GM18526 (cell line): ENCODE results near the gene GPATCH3.

Experiments used
- POLR2A ChIP-seq: IDR thresholded peaks from 3 replicates; pipeline ENCODE4 v1.6.1; 2011; ENCODE audit not compliant: insufficient read length; ENCODE audit errors: extremely low read depth

The GPATCH3 gene

GRCh38 chr1:26921126-26921539 lies 20.9 kb upstream of the GPATCH3 start:
- no peak for TF ChIP-seq POLR2A

DNA sequence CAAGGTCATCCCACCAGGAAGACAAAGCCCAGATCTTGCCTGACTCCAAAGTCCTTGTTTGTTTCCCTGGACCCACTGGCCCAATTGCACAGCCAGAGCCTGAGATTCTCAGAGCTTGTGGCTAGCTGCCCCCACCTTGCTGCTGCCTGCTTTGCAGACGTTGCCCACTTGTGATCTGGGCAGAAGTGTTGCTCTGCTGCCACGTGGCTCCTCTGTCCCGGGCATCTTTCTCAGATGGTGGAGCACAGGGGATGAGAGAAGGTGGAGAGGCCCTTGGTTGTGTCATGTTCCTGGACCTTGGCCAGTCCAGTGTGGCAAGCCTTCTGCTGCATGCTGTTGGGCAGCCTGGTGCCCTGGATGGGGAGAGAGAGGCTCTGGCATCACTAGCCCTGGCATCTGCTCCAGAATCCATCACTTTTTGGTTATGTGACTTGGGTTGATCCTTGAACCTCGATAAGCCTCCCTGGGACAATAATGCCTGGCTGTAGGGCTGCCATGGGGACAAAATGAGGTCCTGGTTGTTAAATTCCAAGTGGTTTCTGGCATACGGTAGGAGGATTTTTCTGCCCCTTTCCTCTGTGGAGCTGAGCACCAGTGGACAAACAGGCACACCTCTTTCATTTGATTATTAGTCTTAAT lies 15.1 kb upstream of the GPATCH3 start:
- TF ChIP-seq POLR2A: no peak

DNA sequence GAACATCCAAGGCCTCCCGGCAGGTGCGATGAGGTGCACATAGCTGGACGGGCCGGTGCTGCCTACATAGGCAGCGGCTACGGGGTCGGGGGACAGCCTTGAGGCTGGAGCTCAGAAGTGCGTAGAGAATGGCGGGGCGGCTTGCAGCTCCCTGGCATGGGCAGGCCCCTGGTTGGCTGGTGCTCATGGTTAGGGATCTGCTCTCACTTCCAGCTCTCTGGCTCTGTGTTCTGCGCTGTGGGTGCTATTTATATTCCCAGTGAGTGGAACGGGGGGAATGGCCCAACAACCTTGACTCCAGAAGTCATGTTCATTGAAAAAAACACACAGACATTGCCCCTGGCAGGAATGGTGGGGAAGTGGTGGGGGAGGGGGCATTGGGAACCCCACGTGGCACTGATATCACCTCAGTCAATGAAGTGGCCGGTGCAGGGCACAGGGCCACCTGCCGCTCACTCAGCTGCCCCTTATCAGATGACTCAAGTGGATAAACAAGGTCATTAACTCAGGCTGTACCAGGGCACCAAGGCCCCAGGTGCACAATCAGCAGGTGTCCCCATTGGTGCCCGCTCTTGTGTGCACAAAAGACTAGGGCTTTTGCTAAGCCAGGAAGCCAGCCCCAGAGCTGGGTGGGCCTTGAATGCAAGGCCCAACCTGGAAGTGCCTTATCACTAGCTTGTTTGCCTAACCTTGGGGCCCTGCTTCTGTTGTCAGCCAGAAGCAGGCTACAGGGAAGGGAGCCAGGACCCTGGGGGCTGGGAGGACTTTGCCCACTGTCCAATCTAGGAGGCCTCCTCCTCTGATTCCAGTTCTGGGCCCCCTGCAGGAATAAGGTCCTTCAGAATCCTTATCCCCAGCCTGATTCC lies 13.7 kb upstream of the GPATCH3 start, which contains the start of gene NR0B2:
TSS of gene NR0B2 (minus strand) at position 222 of the 866 bp plus-strand sequence. CDS start at position 187, 35 bp downstream.
- TF ChIP-seq POLR2A: no peak

GRCh38 chr1:26913389-26913753 lies 13.1 kb upstream of the GPATCH3 start:
- no peak for TF ChIP-seq POLR2A

DNA sequence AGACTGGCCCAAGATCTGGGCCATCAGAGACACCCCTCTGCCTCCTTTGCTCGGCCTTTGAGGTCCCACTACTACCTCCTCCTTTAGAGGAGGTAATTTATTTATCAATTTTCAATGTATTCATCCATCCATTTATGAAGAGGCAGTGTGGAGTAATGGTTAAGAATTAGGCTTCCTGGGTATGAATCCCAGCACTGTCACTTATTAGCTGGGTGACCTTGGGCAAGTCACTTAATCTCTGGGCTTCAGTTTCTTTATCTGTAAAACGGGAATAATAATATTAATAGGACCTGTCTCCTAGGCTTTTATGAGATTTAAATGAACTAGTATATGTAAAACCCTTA lies 11.9 kb upstream of the GPATCH3 start:
- TF ChIP-seq POLR2A: no peak

- no peak for TF ChIP-seq POLR2A
Measured at GRCh38 chr1:26911399-26912146, 11.3 kb upstream of the GPATCH3 start.

DNA sequence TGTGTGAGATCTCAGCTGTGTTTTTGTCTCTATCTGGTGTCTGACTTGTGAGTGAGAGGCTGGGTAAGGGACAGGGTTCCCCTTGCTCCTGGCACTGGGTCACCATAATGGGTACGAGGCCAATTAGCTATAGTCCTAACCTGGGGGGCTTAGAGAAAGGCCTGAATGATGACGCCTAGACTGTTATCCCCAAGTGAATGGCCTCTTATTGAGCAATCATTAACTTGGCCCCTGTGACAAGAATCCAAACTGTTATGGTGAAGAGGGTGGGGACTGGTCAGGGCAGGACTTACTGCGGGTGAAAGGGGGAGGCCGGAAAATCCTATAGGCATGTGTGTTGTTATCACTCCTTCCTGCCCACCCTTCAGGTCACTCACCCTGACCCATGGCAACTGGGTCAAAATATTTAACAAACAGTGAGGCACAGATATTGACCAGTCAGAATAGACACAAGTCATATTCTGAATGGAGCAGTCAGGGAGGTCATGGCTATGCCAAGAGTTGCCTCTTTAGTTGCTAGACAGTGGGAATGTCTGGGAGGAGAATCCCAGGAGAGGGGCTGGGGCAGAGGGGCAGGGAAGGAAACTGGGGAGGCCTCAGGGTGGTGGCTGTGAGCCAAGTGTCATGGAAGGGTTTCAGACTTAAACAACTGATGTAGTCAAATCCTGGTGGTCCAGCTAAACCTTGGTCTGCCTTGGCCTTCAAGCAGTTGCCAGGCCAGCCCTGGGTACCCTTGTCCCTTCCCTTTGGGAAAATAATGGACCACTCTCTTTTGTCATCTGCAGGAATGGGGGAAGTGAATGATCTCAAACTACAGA lies 10.3 kb upstream of the GPATCH3 start:
- TF ChIP-seq POLR2A: no peak

DNA sequence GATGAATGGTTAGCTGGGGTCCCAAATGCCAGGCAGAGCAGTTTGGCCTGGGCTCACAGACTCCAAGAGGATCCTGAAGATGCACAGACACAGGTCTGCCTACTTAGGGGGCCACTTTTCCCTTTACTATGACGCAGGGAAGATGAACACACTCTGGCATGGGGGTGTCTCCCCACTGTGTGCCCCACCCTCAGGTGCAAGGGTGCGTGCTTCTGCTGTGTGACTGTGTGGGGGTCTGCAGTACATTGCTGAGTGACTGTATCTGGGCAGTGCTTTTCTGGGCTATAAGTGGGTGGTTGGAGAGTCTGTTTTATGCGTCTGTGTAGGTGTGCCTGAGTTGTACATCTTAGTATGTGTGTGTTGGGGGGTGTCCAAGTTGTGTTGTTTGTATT lies 9.7 kb upstream of the GPATCH3 start:
- TF ChIP-seq POLR2A: no peak

DNA sequence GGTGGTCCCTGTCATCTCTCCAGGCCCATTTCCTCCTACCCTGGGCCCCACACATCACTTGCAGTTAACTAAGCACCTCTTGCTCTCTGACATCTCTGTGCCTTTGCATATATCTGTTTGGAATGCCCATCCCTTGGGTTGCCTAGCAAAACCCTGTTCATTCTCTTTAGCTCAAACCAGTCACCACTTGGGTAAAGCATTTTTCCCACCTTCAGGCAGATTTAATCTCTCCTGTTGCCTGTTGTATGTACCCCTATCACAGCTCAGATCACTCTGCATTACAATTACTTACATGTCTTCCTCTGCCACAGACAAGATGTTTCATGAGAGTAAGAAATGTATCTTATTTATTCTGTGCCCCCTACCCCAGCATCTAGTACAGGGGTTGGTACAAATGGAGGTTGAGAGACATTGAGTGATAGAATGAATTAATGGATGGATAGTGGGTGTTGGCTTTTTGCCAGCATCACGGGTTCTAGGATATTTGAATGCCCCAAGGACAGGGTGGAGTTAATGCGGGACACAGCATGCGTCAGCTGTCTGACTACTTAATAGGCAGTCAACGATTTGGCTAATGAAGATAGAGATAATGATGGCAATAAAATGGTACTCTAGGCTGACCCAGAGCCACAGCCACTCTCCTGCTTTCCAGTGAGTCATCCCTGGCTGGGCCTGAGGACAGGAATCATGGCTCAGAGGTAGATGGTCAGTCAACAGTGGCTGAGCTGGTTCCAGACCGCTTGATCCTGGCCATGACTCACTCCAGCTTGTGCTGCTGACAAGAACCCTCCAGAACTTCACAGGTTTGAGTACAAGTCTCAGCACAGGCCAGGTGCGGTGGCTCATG lies 7.0 kb upstream of the GPATCH3 start:
- no peak for TF ChIP-seq POLR2A

DNA sequence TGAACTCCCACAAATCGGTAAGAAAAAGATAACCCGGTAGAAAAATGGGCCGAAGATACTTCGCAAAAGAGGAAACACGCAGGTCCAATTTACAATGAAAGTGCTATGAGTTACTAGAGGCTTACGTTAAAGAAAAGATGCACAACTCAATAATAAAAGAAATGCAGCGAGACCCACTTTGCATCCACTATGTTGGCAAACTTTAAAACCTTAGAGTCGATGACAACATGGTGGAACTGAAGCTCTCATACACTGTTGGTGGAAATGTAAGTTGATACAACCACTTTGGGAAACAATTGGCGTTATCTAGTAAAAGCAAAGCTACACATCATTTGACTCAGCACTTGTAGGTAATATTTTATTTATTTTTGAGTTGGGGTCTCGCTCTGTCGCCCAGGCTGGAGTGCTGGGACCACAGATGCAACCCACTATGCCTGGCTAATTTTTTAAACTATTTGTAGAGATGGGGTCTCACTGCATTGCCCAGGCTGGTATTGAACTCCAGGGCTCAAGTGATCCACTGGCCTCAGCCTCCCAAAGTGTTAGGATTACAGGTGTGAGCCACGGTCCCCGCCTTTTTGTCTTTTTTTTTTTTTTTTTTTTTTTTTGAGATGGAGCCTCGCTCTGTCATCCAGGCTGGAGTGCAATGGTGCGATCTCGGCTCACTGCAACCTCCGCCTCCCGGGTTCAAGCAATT lies 696 bp upstream of the GPATCH3 start:
- no peak for TF ChIP-seq POLR2A

DNA sequence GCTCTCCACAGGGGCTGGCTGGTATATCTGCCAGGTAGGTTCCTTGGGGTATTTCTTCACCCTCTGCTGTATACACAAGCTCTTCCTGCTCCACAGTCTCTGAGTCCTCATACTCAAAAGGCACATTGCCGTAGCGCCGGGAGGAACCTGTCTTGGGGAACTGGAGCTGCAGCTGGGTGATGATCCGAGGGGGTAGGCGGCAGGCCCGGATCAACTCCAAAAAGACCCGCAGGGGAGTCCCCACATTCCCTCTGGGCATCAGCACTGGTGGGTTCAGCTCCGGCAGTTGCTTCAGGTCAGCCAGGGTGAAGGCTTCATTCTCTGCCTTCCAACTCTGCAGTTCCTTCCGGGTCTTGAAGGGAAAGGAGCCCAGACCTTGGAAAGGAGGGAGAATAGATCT lies 2.9 kb downstream of the GPATCH3 start:
- no peak for TF ChIP-seq POLR2A

GRCh38 chr1:26894263-26894662 lies 6.0 kb downstream of the GPATCH3 start:
- TF ChIP-seq POLR2A: no peak

DNA sequence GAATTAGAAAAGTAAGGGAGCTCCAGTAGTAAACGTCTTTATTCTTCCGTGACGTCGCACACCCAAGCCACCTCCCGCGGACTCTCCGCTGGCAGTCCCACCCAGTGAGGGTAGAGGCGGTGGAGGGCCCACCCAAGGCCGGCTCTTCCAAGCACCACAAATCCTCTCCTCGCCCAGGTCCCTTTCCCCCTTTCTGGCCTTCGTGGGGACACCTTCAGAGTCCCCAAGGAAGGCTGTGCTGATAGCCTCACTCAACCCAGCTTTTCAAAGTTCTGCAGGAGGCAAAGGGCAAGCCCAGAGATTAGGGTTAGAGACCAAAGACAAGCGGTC lies 9.8 kb downstream of the GPATCH3 start:
- TF ChIP-seq POLR2A: no peak
